Lower leg skin (tissue), 3 donors: ENCODE results near the gene KDM4D.

Experiments used
- CTCF ChIP-seq, 3 donors: fragments of 450-650 bp; IDR thresholded peaks; one replicate each; pipeline ENCODE4 v1.5.1; 2016; ENCODE audit warnings: antibody characterized with exemption in 3 of 3, mild to moderate bottlenecking in 3 of 3, moderate library complexity in 2 of 3
- POLR2A ChIP-seq, 2 donors: fragments of 450-650 bp; IDR thresholded peaks; one replicate each; pipeline ENCODE4 v1.6.1; 2016 to 2017; ENCODE audit warnings: antibody characterized with exemption in 2 of 2, mild to moderate bottlenecking in 1 of 2, moderate library complexity in 1 of 2

GRCh38 chr11:94948070-94948617 is 25.4 kb upstream of the KDM4D start:
- TF ChIP-seq POLR2A (IDR thresholded peaks at IDR 0.05) (no peak), CTCF (IDR thresholded peaks at IDR 0.05) (no peak)
